Glomerular endothelial cell (primary cell): Measurements from ENCODE around the gene ART5. TPM values are rescaled to one million over a fixed set of nuclear protein-coding genes. Genes with fewer than 3 reads are reported as not detected.
A peak's percentile ranks its signal among the peaks of the same experiment; 100 is the strongest.
"Not testable (repeated sequence)": the region's sequence is repeated elsewhere in the genome, so short reads cannot be mapped to it uniquely, and the experiment has no call there.

Experiments
- DNase-seq: peaks from one replicate; pipeline ENCODE4 v3.0.0-alpha.2; 2011; ENCODE audit warnings: low read depth, low spot score; ENCODE audit errors: extremely low read depth
- total RNA-seq: library from RNA; depleted of rRNA; stranded (reverse); fragments of >200 nt; gene quantifications from 2 replicates; pipeline ENCODE4 v1.2.3, GENCODE V29; 2015

ART5 gene
- total RNA-seq, 1 donor from 2014 or later = 0.23 TPM

DNA sequence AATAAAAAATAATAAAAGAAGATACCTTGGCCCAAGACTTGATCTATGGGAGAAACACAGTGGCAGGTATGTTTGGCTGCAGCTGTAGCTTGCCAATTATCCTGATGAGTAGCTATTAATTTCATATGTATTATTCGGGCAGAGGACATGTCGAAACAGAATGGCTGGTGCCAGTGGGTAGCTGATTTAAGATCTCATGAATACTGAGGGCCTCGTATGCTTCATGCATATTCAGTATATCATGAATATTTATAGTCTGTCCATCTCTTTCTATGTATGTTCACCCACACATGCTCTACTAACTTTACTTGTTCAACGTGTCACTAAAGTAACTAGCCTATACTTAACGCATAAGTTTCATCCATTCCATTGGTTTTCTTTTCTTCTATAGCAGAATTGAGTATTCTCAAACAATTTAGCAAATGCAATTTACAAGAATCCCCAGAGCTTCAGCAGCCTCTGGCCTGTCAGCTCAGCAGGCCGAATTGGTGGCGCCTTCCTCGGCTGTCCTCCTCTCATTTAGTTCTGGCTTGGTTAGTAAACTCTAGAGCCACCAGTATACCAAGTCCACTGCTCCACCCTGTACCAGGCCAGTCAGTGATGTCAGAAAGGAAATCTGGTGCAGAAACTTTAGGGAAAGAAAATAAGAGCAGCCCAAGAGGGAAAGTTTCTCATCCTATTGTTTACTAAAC lies 17.9 kb downstream of the ART5 start:
- DNase-seq = no peak

GRCh38 chr11:3623121-3623520 lies 18.7 kb downstream of the ART5 start:
- DNase-seq = no peak

DNA sequence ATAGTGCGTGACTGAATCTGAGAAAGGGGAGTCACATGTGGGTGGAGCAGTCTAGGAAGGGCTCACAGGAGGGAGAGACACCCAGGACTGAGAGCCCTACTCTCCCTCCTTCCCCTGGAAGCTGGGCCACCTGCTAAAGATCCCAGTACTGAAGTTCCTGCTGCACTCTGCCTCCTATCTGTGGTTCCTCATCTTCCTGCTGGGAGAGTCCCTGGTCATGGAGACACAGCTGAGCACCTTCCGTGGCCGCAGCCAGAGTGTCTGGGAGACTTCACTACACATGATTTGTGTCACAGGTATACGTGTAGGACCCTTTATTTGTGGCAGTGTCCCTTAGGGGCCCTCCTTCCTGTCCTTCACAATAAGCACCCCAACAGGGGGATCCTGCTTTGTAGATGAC lies 19.3 kb downstream of the ART5 start:
- no peak for DNase-seq

- no peak for DNase-seq
Measured at GRCh38 chr11:3617990-3618389, 23.8 kb downstream of the ART5 start.

DNA sequence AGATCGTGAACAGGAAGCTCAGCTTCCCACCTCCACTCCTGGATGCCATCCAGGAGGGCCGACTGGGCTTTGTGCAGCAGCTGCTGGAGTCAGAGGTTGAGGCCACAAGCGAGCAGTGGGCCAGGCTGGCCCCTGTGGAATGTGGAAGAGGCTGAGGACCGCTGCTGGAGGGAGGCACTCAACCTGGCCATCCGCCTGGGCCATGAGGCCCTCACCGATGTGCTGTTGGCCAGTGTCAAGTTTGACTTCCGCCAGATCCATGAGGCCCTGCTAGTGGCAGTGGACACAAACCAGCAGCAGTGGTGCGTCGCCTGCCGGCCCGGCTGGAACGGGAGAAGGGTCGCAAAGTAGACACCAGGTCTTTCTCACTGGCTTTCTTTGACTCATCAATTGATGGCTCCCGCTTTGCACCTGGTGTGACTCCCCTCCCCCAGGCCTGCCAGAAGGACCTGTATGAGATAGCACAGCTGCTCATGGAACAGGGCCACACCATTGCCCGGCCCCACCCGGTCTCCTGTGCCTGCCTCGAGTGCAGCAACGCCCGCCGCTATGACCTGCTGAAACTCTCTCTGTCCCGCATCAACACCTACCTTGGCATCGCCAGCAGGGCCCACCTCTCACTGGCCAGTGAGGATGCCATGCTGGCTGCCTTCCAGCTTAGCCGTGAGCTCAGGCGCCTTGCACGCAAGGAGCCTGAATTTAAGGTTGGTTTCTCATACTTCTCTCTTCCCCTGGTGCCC lies 24.9 kb downstream of the ART5 start:
- DNase-seq = no peak

DNA sequence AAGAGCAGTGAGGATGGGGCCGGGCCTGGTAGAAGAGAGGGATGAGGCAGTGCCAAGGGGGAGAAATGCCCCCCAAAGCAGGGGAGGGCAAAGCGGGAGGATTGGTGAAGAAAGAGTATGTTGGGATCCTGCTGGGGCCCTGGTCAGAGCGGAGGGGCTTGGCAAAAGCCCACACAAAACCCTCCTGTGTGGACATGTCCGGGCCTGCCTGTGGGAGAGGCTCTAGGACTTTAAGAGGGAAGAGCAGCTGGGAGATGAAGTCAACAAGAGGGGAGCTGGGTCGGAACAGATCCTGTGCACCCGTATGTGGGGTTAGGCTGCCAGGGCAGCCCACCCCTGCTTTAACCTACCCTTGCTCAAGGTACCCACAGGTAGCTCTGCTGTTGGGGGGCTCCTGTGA lies 25.8 kb downstream of the ART5 start:
- DNase-seq = no peak

- DNase-seq = no peak
Measured at GRCh38 chr11:3614742-3615171, 27.0 kb downstream of the ART5 start.

GRCh38 chr11:3613998-3614741 lies 27.6 kb downstream of the ART5 start:
- no peak for DNase-seq

GRCh38 chr11:3611976-3612678 lies 29.7 kb downstream of the ART5 start:
- DNase-seq = no peak

GRCh38 chr11:3610846-3611245 lies 30.9 kb downstream of the ART5 start:
- DNase-seq = no peak

GRCh38 chr11:3609416-3610265 lies 32.2 kb downstream of the ART5 start:
- DNase-seq = peak; percentile 31

DNA sequence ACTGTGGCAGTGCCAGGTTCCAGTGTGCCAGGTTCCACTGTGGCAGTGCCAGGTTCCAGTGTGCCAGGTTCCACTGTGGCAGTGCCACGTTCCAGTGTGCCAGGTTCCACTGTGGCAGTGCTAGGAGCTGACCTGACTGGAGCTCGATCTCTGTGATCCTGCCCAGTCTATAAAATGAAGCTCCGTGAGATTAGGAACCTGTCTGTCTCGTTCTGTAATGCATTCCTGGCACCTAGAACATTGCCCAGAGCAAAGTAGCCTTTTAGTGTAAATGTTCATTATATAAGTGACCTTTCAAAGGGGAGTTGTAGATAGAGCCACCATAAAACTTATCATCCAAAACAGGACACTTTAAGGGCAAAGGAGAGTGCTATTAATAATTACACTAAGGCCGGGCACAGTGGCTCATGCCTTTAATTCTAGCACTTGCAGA lies 36.0 kb downstream of the ART5 start:
- no peak for DNase-seq

DNA sequence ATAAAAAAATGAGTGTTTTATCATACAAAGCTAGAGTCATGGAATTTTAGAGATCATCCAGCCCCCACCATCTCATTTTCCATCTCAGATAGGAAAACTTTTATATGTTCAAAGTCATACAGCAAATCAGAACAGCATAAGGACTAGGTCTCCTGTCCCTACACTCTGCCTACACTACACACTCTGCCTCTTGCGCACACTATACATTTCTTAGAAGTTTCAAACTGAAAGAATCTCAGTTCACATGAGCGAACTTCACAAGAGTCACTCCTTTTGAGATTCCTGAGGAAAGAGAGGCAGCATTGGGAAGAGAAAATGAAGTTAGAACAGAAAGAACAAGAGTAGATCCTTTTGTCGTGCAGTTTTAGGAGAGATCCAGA lies 36.5 kb downstream of the ART5 start:
- no peak for DNase-seq

DNA sequence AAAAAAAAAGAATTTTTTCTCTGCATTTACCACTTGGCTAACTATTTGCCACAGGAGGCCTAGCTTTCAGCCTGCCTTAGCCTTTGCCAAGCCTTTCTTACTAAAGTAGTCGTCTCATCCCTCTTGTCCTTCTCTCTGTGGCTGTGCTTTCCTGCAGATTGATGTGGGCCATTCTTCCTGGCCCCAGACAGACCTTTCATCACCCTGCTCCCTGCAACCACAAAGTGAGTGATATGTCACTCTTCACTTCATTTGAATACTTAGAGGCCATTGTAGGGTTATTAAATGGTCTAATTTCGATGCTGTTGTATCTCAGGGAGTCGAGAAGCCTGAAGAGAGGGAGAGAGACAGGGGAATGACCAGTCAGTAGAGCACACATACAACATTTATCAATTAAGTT lies 37.6 kb downstream of the ART5 start:
- DNase-seq = no peak

GRCh38 chr11:3600201-3600600 lies 41.6 kb downstream of the ART5 start:
- DNase-seq = not testable (repeated sequence)

DNA sequence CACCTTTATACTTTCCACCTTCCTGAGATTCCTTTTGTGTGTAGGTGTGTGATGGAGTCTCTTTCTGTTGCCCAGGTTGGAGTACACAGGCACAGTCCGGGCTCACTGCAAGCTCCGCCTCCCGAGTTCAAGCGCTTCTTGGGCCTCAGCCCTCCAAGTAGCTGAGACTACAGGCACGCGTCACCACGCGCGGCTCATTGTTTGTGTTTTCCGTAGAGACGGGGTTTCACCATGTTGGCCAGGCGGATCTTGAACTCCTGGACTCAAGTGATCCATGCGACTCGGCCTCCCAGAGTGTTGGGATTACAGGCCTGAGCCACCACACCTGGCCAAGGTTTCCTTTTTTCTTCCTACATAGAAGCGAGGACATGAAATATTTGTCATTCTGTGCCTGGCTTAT lies 44.0 kb downstream of the ART5 start:
- DNase-seq = not testable (repeated sequence)

DNA sequence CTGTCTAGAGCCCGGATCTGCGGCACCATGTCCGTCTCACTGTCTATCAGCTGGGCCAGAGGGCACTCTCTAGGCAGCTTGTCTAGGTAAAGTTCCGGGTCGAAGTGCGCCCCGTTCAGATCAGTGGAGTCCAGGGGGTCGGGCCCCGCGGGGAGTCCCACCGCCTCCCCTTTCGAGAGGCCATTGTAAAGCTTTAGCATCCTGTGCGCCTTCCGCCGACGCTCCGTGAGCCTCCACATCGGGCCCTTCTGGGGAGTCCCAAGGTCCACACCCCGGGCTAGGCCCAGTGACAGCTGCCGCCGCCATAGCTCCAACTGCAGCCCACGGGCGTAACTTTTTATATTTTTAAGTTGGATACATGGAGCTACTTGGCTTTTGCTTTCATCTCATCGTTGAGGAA lies 50.5 kb downstream of the ART5 start:
- not testable (repeated sequence) for DNase-seq

DNA sequence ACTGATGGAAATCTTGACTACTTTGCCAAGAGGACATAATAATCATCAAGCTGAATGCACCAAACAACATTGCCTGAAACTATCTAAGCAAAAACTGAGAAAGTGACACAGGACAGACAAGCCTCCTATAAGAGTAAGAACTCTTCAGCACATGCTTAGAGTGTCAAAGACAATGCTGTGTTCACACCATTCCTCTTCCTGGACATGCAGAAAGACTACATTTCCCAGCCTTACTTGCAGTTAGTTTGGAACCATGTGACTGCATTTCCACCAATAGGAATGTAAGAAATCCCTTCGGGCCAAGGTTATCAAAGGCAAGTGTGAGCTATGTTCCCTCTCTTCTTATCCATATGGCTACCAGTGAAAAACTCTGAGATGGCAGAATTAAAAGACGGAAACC lies 51.6 kb downstream of the ART5 start:
- not testable (repeated sequence) for DNase-seq

DNA sequence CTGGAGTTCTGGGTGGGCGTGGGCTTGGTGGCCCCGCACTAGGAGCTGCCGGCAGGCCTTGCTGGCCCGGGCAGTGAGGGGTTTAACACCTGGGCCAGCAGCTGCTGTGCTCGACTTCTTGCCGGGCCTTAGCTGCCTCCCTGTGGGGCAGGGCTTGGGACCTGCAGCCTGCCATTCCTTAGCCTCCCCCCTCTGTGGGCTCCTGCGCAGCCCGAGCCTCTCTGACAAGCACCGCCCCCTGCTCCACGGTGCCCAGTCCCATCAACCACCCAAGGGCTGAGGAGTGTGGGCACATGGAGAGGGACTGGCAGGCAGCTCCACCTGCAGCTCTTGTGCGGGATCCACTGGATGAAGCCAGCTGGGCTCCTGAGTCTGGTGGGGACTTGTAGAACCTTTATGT lies 53.0 kb downstream of the ART5 start:
- not testable (repeated sequence) for DNase-seq
